Smooth muscle cell (in vitro differentiated cells): ENCODE measurements around the gene CNTN6. TPM values are rescaled to one million over a fixed set of nuclear protein-coding genes. Genes with fewer than 3 reads are reported as not detected.

ENCODE experiments used
- DNase-seq: peaks from one replicate; lab custom pipeline; 2025; ENCODE audit not compliant: unreplicated experiment; lab: John Stamatoyannopoulos, UW
- H2AFZ ChIP-seq: fragments of 200-600 bp; sonication (generic); 2 replicates; pipeline ENCODE4 v1.6.0; 2016; ENCODE audit warnings: antibody characterized with exemption, low read depth, mild to moderate bottlenecking
- H3F3A ChIP-seq: fragments of 200-600 bp; sonication (generic); 2 replicates; pipeline ENCODE4 v1.6.0; 2017; ENCODE audit warnings: antibody characterized with exemption, low read depth
- H3K27ac ChIP-seq: fragments of 200-600 bp; sonication (generic); 2 replicates; pipeline ENCODE4 v1.5.1; 2016; ENCODE audit warnings: low read depth, mild to moderate bottlenecking
- H3K27me3 ChIP-seq: fragments of 200-600 bp; sonication (generic); 2 replicates; pipeline ENCODE4 v1.6.1; 2016; ENCODE audit warnings: low read depth, mild to moderate bottlenecking
- H3K36me3 ChIP-seq: fragments of 200-600 bp; sonication (generic); 2 replicates; pipeline ENCODE4 v1.5.1; 2016; ENCODE audit warnings: low read depth
- H3K4me1 ChIP-seq: fragments of 200-600 bp; sonication (generic); 2 replicates; pipeline ENCODE4 v1.5.1; 2016; ENCODE audit warnings: low read depth
- H3K4me2 ChIP-seq: fragments of 200-600 bp; sonication (generic); 2 replicates; pipeline ENCODE4 v1.6.0; 2016; ENCODE audit warnings: mild to moderate bottlenecking
- H3K4me3 ChIP-seq: fragments of 200-600 bp; sonication (generic); 2 replicates; pipeline ENCODE4 v1.5.1; 2016; ENCODE audit warnings: mild to moderate bottlenecking
- H3K79me2 ChIP-seq: fragments of 200-600 bp; sonication (generic); 2 replicates; pipeline ENCODE4 v1.6.0; 2016; ENCODE audit warnings: low read depth, mild to moderate bottlenecking
- H3K9ac ChIP-seq: fragments of 200-600 bp; sonication (generic); 2 replicates; pipeline ENCODE4 v1.6.0; 2016; ENCODE audit warnings: low read depth
- H3K9me3 ChIP-seq: fragments of 200-600 bp; sonication (generic); replicated peaks from 2 replicates; pipeline ENCODE4 v1.5.1; 2016; ENCODE audit warnings: low read depth
- H4K20me1 ChIP-seq: fragments of 200-600 bp; sonication (generic); 2 replicates; pipeline ENCODE4 v1.6.0; 2016; ENCODE audit warnings: low read depth
- CTCF ChIP-seq: fragments of 200-600 bp; sonication (generic); IDR thresholded peaks from 2 replicates; pipeline ENCODE4 v1.5.1; 2017; ENCODE audit warnings: borderline replicate concordance, mild to moderate bottlenecking, antibody characterized with exemption; ENCODE audit not compliant: insufficient read depth, poor library complexity, severe bottlenecking
- WGBS: methylation state at CpG from one replicate; pipeline ENCODE4 v1.1.7; 2016; ENCODE audit warnings: low lambda C conversion rate; 5-methylcytosine and 5-hydroxymethylcytosine counted together
- polyA plus RNA-seq: library from polyadenylated mRNA; unstranded; fragments of >200 nt; fragmentation: Nextera tagmentation; extraction: Ambion mirVana; gene quantifications from 2 replicates; pipeline ENCODE4 v1.2.1, GENCODE V29; 2016
- total RNA-seq: library from RNA; depleted of rRNA; stranded (reverse); fragments of >200 nt; gene quantifications from 2 replicates; pipeline ENCODE4 v1.2.3, GENCODE V29; 2014

Gene CNTN6
- total and polyA plus RNA-seq, 2 experiments from 2014 or later: 8.1 to 11.1 TPM

GRCh38 chr3:1365528-1365927, 272.7 kb downstream of the CNTN6 start:
- no peak for TF ChIP-seq CTCF
- 98% methylated on average over 2 of the region's 2 CpGs for WGBS
- no peak overlapping the region for H3K9ac ChIP-seq

GRCh38 chr3:1374471-1374870, 281.6 kb downstream of the CNTN6 start:
- Histone ChIP-seq H3K79me2 (no peaks in the 10 kb centered on the region), H3K4me1 (peaks cover 6% of the 10 kb centered on the region), H3K27ac (no peak overlapping the region), H3F3A (no peaks in the 10 kb centered on the region), H3K9ac (no peak overlapping the region), H2AFZ (no peak overlapping the region), H3K4me2 (no peak overlapping the region), H3K27me3 (no peaks in the 10 kb centered on the region), H3K9me3 (no peaks in the 10 kb centered on the region), H3K4me3 (no peak overlapping the region), H3K36me3 (no peaks in the 10 kb centered on the region), H4K20me1 (no peaks in the 10 kb centered on the region)
- 82% methylated on average over 2 of the region's 2 CpGs for WGBS
- no peak for DNase-seq
- TF ChIP-seq CTCF: no peak

More at GRCh38 chr3:1365528-1365927, 272.7 kb downstream of the CNTN6 start:
- DNase-seq: no peak
- Histone ChIP-seq H3K9me3 (no peaks in the 10 kb centered on the region), H3K79me2 (no peaks in the 10 kb centered on the region), H3K4me1 (no peaks in the 10 kb centered on the region), H2AFZ (no peak overlapping the region), H3F3A (no peaks in the 10 kb centered on the region), H3K36me3 (no peaks in the 10 kb centered on the region), H4K20me1 (no peaks in the 10 kb centered on the region), H3K4me2 (no peak overlapping the region), H3K27me3 (peaks cover 4% of the 10 kb centered on the region), H3K4me3 (no peak overlapping the region), H3K27ac (no peak overlapping the region)

- Histone ChIP-seq H3F3A (no peaks in the 10 kb centered on the region), H3K4me2 (no peak overlapping the region), H3K9ac (no peak overlapping the region), H3K4me1 (peaks cover 6% of the 10 kb centered on the region), H3K27me3 (no peaks in the 10 kb centered on the region), H4K20me1 (no peaks in the 10 kb centered on the region), H3K4me3 (no peak overlapping the region), H3K27ac (no peak overlapping the region), H2AFZ (no peak overlapping the region), H3K36me3 (no peaks in the 10 kb centered on the region), H3K9me3 (no peaks in the 10 kb centered on the region), H3K79me2 (no peaks in the 10 kb centered on the region)
- WGBS: 79% methylated on average over 1 of the region's 1 CpG
- TF ChIP-seq CTCF: no peak
- DNase-seq: no peak
Observed at GRCh38 chr3:1375145-1375544, 282.3 kb downstream of the CNTN6 start.

GRCh38 chr3:1380926-1381646, 288.3 kb downstream of the CNTN6 start:
- H3K4me1 ChIP-seq: no peaks in the 10 kb centered on the region
- no peaks in the 10 kb centered on the region for H4K20me1 ChIP-seq
- no peak overlapping the region for H3K4me2 ChIP-seq
- H3K9ac ChIP-seq: no peak overlapping the region
- no peak for TF ChIP-seq CTCF
- no peaks in the 10 kb centered on the region for H3K36me3 ChIP-seq
- H3F3A ChIP-seq: no peaks in the 10 kb centered on the region
- no peak overlapping the region for H3K4me3 ChIP-seq
- H3K27me3 ChIP-seq: no peaks in the 10 kb centered on the region
- H3K9me3 ChIP-seq: no peaks in the 10 kb centered on the region
- H3K27ac ChIP-seq: no peak overlapping the region
- H3K79me2 ChIP-seq: no peaks in the 10 kb centered on the region
- 94% methylated on average over 8 of the region's 8 CpGs for WGBS
- no peak for DNase-seq
- H2AFZ ChIP-seq: no peak overlapping the region
